PC-3 (cell line): ENCODE data around the gene RCHY1. TPM values are rescaled to one million over a fixed set of nuclear protein-coding genes. Genes with fewer than 3 reads are reported as not detected.
"Not testable (repeated sequence)": the region's sequence is repeated elsewhere in the genome, so short reads cannot be mapped to it uniquely, and the experiment has no call there.

Source experiments
- ATAC-seq: fragments of 200-7000 bp; cut with Tn5 transposase; 2 replicates; pipeline ENCODE4 v1.9.1; 2020; ENCODE audit warnings: mild to moderate bottlenecking, moderate library complexity
- BruUV-seq: library from RNA; stranded (reverse); fragments of 400-500 nt; replicated peaks from 2 replicates; lab custom pipeline; 2021; lab: Mats Ljungman, UMichigan
- CTCF ChIA-PET: fragments of 300-600 bp; sonication (Branson Sonifier 250); formaldehyde crosslinking; loops from one replicate; lab custom pipeline; 2022; ENCODE audit warnings: antibody characterized with exemption; lab: Charles Lee
- POLR2A ChIA-PET: fragments of 300-600 bp; sonication (Branson Sonifier 250); formaldehyde crosslinking; loops from one replicate; lab custom pipeline; 2022; ENCODE audit warnings: antibody characterized with exemption; ENCODE audit not compliant: unreplicated experiment; lab: Charles Lee
- DNase-seq: peaks from one replicate; pipeline ENCODE4 v3.0.0-alpha.2; 2015
- H2AFZ ChIP-seq: fragments of 300-600 bp; sonication (generic); 2 replicates; pipeline ENCODE4 v1.6.0; 2016; ENCODE audit warnings: antibody characterized with exemption, low read length
- H3F3A ChIP-seq: fragments of 300-600 bp; sonication (generic); one replicate; pipeline ENCODE4 v1.6.0; 2017; ENCODE audit warnings: antibody characterized with exemption, low read length, control low read depth, mild to moderate bottlenecking; ENCODE audit not compliant: unreplicated experiment
- H3K27ac ChIP-seq: fragments of 300-600 bp; sonication (generic); 2 replicates; pipeline ENCODE4 v1.5.1; 2016; ENCODE audit warnings: mild to moderate bottlenecking, low read length
- H3K27me3 ChIP-seq: fragments of 300-600 bp; sonication (generic); 2 replicates; pipeline ENCODE4 v1.6.1; 2016; ENCODE audit warnings: low read length, mixed read lengths
- H3K36me3 ChIP-seq: fragments of 300-600 bp; sonication (generic); 2 replicates; pipeline ENCODE4 v1.6.1; 2016; ENCODE audit warnings: low read depth, mixed run types, low read length, mixed read lengths
- H3K4me1 ChIP-seq: fragments of 300-600 bp; sonication (generic); 2 replicates; pipeline ENCODE4 v1.5.1; 2016; ENCODE audit warnings: low read length; ENCODE audit not compliant: insufficient read depth
- H3K4me2 ChIP-seq: fragments of 300-600 bp; sonication (generic); 2 replicates; pipeline ENCODE4 v1.6.0; 2016; ENCODE audit warnings: low read length
- H3K4me3 ChIP-seq: fragments of 300-600 bp; sonication (generic); 2 replicates; pipeline ENCODE4 v1.5.1; 2016; ENCODE audit warnings: mild to moderate bottlenecking, low read length, mixed read lengths
- H3K79me2 ChIP-seq: fragments of 300-600 bp; sonication (generic); 2 replicates; pipeline ENCODE4 v1.6.1; 2017; ENCODE audit warnings: low read length, mixed read lengths
- H3K9ac ChIP-seq: fragments of 300-600 bp; sonication (generic); 2 replicates; pipeline ENCODE4 v1.6.0; 2016; ENCODE audit warnings: mild to moderate bottlenecking, low read length
- H3K9me2 ChIP-seq: fragments of 300-600 bp; sonication (generic); replicated peaks from 2 replicates; pipeline ENCODE4 v1.6.1; 2016; ENCODE audit warnings: mixed run types, low read length, mixed read lengths
- H3K9me3 ChIP-seq: fragments of 300-600 bp; sonication (generic); 2 replicates; pipeline ENCODE4 v1.6.1; 2016; ENCODE audit warnings: low read length, mixed read lengths
- H4K20me1 ChIP-seq: fragments of 300-600 bp; sonication (generic); 2 replicates; pipeline ENCODE4 v1.6.1; 2016; ENCODE audit warnings: low read length, mixed read lengths
- CTCF ChIP-seq: fragments of 300-600 bp; sonication (generic); conservative IDR thresholded peaks from 2 replicates; pipeline ENCODE4 v1.5.1; 2017; ENCODE audit warnings: antibody characterized with exemption, low read depth, mild to moderate bottlenecking, low read length
- EZH2 ChIP-seq: fragments of 300-600 bp; sonication (generic); IDR thresholded peaks from one replicate; pipeline ENCODE4 v1.6.1; 2017; ENCODE audit warnings: antibody characterized with exemption, mild to moderate bottlenecking, low read length; ENCODE audit not compliant: unreplicated experiment
- EZH2phosphoT487 ChIP-seq: fragments of 300-600 bp; sonication (generic); IDR thresholded peaks from 2 replicates; pipeline ENCODE4 v1.6.1; 2018; ENCODE audit warnings: mild to moderate bottlenecking, antibody characterized with exemption, low read length, borderline replicate concordance
- intact Hi-C: fragments of 100-400 bp; cut with micrococcal nuclease; formaldehyde crosslinking; loops from 2 replicates; pipeline ENCODE4 v1.9.0; 2023
- total RNA-seq: library from RNA; depleted of rRNA; stranded (reverse); fragments of >200 nt; gene quantifications from 2 replicates; pipeline ENCODE4 v1.2.3, GENCODE V29; 2014

Gene RCHY1
- total RNA-seq, 1 experiment from 2014 or later = 18.2 TPM

DNA sequence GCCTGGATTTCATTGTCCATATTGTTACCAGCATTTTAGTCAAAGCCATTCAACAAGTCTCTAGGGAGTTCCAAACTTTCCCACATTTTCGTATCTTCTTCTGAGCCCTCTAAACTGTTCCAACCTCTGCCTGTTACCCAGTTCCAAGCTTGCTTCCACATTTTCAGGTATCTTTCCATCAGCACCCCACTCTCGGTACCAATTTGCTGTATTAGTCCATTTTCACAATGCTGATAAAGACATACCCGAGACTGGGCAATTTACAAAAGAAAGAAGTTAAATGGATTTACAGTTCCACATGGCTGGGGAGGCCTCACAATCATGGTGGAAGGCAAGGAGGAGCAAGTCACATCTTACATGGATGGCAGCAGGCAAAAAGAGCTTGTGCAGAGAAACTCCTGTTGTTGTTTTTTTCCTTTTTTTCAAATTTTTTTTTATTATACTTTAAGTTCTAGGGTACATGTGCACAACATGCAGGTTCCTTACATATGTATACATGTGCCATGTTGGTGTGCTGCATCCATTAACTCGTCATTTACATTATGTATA, 19.2 kb upstream of the RCHY1 start:
- H3K4me3 ChIP-seq, POLR2A ChIA-PET, H3K27ac ChIP-seq, H4K20me1 ChIP-seq, H3K4me1 ChIP-seq, H3K9me2 ChIP-seq, intact Hi-C loops, CTCF ChIA-PET, H3K79me2 ChIP-seq, H3K4me2 ChIP-seq, ATAC-seq, H3K9ac ChIP-seq, BruUV-seq, H3K9me3 ChIP-seq, H3K27me3 ChIP-seq, H2AFZ ChIP-seq, DNase-seq, H3F3A ChIP-seq: not testable (repeated sequence)
- peaks cover 20% of the 10 kb centered on the region for H3K36me3 ChIP-seq

DNA sequence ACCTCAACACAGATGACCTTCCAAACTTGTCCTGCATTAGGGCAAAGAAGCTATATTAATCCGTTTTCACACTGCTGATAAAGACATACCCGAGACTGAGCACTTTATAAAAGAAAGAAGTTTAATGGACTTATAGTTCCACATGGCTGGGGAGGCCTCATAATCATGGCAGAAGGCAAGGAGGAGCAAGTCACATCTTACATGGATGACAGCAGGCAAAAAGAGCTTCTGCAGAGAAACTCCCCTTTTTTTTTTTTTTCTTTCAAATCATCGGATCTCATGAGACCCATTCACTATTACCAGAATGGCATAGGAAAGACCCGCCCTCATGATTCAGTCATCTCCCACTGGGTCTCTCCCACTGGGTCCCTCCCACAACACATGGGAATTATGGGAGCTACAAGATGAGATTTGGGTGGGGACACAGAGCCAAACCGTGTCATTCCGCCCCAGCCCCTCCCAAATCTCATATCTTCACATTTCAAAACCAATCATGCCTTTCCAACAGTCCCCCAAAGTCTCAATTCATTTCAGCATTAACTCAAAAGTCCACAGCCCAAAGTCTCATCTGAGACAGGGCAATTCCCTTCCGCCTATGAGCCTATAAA, 17.4 kb upstream of the RCHY1 start:
- H3K36me3 ChIP-seq = peaks cover 36% of the 10 kb centered on the region
- H3K4me3 ChIP-seq, H3K9me3 ChIP-seq, H3K9ac ChIP-seq, CTCF ChIA-PET, H3K4me2 ChIP-seq, BruUV-seq, H2AFZ ChIP-seq, H4K20me1 ChIP-seq, H3K4me1 ChIP-seq, DNase-seq, ATAC-seq, H3K9me2 ChIP-seq, H3K27me3 ChIP-seq, H3F3A ChIP-seq, intact Hi-C loops, H3K79me2 ChIP-seq, POLR2A ChIA-PET, H3K27ac ChIP-seq: not testable (repeated sequence)

DNA sequence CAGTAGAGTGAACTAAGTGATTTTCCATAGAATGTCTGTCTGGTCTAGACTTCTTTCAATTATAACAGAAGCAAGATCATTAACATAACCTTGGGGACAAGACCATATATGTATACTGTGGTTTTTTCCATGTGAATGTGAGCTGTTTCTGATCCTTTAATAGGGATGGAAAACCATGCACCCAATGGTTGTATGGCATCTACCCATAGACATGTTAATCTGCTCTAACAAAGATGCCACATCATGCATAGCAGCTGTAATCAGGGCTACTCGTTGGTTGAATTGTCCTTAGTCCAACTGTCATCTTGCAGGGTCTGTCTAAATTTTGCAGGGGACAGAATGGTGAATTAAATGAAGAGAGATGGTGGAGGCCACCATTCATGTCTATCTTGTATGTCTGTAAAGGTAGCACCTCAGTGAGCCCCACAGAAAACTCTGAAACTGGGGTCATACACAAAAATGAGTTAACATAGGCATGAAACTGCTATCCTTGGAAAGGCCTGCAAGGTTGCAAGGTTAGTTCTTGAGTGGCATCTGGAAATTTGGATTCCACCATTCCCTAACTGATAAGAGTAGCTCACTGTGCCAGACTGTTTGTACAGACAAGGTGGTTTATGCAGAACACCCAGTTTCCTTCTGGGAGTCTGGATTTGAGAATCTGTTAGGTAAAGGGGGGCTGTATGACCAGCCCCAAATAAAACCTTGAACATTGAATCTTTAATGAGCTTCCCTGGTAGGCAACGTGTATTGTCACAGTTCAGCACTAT, 16.5 kb upstream of the RCHY1 start:
- H3K27me3 ChIP-seq = no peaks in the 10 kb centered on the region
- CTCF ChIA-PET = no interaction called here
- peaks cover 38% of the 10 kb centered on the region for H3K36me3 ChIP-seq
- TF ChIP-seq EZH2phosphoT487 (no peak), EZH2 (no peak), CTCF (no peak)
- POLR2A ChIA-PET = no interaction called here
- H3K4me2 ChIP-seq = no peak overlapping the region
- no peaks in the 10 kb centered on the region for H3K9me2 ChIP-seq
- H3K9me3 ChIP-seq = no peaks in the 10 kb centered on the region
- no TSS peak for BruUV-seq
- intact Hi-C loops = no loop called here
- no peak overlapping the region for H3K27ac ChIP-seq
- no peak overlapping the region for H2AFZ ChIP-seq
- H3K79me2 ChIP-seq = no peaks in the 10 kb centered on the region
- H3K4me1 ChIP-seq = no peaks in the 10 kb centered on the region
- H3K9ac ChIP-seq = no peak overlapping the region
- H4K20me1 ChIP-seq = no peaks in the 10 kb centered on the region
- no peaks in the 10 kb centered on the region for H3F3A ChIP-seq
- ATAC-seq (no peak), DNase-seq (no peak)
- H3K4me3 ChIP-seq = no peak overlapping the region
